HUDEP-2 (cell line): ENCODE data around the gene NT5DC3.
"Not testable (repeated sequence)": the region's sequence is repeated elsewhere in the genome, so short reads cannot be mapped to it uniquely, and the experiment has no call there.

Experiments used
- DNase-seq, 76 experiments: peaks; one replicate each; lab custom pipeline; 2025; ENCODE audit not compliant: unreplicated experiment in 76 of 76; lab: John Stamatoyannopoulos, UW

NT5DC3 gene

DNA sequence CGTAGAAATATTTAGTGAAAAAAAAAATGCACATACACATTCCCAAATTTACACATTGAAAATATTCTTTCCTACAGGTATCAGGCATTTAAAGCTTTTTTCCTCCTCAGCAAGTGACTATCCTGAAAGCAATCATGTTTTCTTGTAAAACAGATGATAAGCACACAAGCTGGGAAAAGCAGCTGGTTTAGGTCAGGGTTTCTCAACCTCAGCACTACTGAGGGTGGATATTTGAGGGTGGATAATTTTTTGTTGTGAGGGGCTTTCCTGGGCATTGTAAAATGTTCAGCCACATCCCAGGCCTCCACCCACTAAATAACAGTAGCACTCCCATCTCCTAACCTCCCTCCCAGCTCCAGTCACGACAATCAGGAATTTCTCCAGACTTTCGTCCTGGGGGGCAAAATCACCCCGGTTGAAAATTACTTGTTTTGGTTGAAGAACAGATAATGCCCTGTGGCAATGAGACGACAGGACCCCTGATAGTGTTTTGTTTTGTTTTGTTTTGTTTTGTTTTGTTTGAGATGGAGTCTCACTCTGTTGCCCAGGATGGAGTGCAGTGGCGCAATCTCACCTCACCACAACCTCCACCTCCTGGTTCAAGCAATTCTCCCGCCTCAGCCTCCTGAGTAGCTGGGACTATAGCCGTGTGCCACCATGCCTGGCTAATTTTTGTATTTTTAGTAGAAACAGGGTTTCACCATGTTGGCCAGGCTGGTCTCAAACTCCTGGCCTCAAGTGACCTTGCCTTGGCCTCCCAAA is 15.0 kb upstream of the NT5DC3 start:
- no peak for DNase-seq

DNA sequence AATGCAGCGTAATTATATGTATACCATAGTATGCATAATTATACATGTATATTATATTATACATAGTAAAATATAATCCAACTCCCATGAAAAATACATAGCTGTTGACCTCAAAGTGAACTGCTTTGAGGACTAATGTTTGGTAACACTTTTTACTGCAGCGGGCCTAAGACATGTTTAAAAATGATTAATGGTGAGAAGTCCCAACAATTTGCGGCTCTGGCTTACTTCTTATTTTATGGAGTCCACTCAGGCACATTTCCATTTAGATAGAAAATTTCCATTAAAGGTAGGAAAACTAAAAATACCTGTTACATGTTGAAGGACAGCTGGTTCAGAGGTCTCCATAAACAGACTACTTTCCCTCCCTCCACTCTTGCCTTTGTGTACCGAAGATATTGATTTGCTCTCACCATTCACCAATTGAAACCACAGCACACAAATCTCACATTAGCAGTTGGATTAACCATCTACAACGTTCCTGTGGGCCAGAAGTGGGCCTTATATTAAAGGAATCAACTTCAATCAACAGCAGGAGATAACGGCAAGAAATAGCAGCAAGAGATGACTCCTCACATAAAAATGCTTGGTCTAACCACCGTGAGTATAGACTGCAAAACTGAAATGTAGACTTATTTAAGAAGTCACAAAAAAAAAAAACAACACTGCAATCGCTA is 14.1 kb upstream of the NT5DC3 start:
- DNase-seq: no peak

DNA sequence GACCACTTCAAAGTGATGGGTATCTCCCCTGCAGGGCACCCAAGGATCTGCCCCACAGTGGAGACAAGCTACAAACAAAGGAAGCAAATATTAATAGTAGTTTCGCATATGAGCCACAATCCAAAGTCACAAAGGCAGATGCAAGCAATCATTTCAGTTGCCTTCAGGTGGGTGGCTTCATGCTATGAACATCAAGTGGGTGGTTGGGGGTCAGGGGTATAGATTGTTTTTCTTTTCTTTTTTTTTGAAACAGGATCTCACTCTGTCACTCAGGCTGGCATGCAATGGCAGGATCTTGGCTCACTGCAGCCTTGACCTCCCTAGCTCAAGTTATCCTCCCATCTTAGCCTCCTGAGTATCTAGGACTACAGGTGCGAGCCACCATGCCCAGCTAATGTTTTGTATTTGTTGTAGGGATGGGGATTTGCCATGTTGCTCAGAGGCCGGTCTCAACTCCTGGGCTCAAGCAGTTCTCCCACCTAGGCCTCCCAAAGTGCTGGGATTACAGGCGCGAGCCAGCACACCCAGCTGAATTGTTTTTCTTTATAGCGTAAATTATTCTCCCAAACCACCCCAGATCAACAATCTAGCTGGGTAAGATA is 13.4 kb upstream of the NT5DC3 start:
- DNase-seq: no peak

DNA sequence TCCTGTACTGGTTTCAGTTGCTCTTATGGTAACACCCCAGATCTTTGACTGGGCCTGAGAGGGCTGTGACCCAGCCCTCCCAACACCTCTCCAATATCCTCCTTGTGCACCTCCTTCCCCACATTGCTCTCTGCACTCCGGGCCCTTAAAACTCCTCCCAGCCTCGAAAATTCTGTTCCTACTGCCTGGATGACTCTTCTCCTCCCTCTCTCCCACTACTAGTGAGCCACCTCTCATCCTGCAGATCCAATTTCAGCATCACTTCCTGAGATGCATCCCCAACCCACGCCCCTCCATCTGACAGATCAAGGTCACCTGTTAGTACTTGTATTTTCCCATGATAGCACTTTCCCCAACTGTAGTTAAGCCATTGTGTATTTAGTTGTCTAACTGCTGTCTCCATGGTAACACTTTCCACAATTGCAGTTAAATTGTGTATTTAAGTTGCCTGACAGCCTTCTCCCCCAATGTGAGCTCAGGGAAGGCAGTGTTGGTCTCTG is 11.5 kb upstream of the NT5DC3 start:
- DNase-seq: no peak

DNA sequence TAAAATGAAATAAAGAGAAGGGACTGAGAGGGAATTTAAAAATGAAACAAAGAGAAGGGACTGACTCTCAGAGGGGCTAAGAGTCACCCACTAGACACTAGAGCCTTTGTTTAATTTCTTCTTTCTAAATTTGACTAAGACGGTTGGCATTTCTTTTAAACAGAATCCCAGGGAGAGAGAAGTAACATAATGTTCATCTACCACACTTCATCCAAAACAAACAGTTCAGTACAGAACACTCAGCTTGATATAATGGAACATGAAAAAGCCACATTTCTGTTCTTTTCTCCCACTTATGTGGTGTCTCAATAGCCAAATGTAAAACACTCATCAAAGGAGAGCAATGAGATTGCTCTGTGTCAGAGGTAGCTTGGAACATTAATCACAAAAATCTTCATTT is 10.1 kb upstream of the NT5DC3 start:
- no peak for DNase-seq

DNA sequence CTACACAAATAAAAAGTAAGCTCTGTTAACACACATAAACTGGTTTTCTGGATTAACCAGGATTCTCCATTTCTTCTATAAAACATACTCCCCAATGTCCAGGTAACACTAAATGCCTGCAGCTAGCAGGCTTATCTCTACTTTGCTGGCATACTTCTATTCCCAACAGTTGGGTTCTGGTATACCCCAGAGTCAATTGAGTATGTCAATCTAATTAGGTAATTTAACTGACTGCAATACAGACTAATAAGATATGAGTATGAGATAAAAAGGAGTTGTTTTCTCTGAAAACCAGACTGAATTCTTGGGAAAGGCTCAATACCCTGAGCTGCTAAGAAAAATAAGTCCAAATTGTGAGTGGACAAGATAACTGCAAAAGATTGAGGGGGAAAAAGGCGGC is 9.4 kb upstream of the NT5DC3 start:
- DNase-seq: no peak

DNA sequence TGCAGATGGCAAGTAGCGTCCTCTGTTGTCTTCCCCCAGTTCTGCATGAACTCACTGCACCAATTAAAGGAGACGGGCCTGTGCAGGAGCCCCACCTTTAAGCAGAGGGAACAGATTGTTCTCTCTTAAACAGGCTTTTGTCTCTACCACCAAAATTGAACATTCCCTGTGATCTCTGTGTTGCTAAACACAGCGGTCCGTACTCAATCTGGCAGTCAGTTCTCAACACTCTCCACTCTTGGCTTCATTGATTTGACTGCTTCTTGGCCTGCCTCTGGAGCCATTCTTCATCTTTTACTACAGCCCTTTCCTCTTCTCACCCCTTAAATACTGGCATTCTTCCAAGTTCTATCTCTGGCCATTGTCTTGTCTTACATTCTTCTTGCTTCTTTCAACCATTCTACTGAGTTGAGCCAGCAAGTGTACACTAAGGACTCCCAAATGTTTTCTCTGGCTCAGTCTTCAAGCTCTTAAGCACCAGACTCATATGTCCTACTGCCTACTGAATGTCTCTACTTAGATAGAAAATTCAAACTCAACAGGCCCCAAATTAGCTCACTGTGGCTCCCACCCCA is 8.0 kb upstream of the NT5DC3 start:
- DNase-seq: no peak

DNA sequence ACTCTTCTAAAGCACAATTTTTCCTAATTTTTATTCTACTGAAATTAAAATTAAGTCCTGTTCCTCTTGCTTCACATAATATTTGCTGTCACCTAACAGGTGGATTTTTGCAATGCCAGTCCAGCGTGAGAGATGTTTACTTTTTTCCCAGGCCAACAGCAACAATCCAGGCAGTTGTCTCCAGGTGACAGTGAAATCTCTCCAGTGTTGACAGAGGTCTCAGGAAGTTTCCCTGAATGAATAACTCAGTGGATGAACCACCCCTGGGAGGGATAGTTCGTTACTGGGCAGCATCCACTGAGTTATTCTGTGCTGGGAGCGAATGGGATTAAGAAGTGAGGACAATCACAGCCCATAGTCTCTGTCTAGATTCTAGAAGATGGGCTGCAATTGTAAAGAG is 7.1 kb upstream of the NT5DC3 start:
- no peak for DNase-seq

DNA sequence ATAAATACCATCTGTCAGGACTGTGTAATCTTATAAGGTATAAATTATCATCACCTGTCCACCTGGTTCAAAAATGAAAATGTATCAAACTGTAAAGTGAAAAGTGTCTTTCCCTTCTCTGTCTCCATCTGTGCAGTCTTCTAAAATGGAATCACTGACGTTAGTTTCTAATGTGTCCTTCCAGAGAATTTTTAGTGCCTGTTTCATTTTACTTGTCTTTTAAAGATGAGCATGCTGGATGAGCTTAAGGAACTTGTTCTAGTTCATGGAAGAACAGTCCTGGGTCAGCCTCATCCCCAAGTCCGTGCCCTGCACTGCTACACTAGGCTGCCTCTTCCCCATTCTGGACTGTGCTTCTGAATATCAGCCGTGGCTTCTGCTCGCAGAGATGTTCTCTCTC is 5.4 kb upstream of the NT5DC3 start:
- no peak for DNase-seq

DNA sequence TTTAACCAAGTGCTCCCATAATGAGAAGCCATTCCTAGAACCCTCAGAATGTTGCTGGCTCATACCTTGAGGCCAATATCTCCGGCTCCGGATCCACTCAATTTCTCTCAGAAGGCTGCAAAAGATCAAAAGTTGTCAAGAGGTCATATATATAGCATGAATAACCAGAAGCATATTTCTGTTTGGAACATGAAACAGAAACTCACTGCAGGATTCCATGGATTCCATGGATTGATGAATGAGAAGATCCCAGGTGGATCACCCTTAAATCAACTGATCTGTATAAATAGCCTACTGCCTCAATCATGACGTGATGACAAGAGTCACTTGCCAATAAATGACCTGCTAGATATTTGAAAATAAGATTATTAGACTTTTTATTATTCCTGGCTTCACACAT is 3.3 kb upstream of the NT5DC3 start:
- no peak for DNase-seq

DNA sequence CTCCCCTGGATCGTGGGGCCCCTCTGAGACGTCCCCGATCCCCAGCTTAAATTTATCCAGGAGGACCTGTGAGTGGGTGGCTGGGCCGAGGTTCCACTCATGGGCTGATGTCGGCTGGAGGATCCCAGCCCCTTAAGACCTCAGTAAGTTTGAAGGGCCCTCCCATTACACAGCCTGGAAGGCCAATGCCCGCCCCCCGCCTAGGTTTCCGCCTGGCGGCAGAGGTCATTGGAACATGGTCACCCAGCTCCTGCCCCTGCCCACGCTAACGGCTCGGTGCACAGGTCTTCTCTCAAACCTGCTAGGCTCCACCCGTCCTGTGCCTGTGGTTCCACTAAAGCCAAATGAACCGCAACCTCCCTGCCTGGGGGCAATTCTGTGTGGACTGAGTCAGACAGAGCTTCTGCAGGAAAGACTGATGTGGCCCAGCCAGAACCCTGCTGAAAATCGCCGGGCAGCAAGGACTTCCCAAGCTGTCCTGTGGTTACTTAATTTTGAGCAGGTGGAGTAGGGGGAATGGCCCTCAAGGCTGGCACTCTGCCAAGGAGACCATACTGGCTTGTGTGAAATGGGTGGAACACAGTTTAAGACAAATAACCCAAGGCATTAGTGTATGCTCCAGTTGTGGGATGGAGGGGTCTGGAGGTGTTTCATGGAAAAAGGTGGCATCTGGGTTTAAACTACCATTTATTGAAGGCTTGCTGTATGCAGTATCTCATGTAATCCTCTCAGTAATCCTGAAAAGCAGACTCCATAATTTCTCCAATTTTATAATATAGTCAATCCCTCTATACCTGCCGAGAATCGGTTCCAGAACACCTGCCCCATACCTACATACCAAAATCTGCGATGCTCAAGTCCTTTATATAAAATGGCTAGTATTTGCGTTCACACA is 903 bp upstream of the NT5DC3 start:
- DNase-seq: peak in 69 of 76 experiments; percentile 8 to 91 (median 56)

DNA sequence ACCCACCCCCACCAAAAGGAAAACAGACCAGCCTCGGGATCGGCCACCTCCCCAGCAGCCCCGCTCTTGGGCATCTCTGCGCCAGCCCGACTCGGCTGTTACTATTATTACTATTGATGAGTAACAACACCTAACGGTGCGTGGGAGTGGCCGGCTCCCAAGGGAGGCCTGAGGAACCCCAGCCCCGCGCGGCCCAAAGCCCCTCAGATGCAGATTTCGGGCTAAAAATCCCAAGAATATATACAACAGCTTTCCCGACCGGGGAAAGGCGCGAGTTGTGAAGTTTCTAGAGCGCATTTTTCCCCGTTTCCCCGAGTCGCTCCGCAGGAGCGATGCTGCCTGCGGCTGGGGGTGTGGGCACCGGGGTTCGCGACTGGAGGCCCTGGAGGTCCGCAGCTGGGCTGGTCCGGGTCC is 565 bp downstream of the NT5DC3 start:
- peak in 15 of 76 experiments; percentile 3 to 41 (median 16) for DNase-seq

DNA sequence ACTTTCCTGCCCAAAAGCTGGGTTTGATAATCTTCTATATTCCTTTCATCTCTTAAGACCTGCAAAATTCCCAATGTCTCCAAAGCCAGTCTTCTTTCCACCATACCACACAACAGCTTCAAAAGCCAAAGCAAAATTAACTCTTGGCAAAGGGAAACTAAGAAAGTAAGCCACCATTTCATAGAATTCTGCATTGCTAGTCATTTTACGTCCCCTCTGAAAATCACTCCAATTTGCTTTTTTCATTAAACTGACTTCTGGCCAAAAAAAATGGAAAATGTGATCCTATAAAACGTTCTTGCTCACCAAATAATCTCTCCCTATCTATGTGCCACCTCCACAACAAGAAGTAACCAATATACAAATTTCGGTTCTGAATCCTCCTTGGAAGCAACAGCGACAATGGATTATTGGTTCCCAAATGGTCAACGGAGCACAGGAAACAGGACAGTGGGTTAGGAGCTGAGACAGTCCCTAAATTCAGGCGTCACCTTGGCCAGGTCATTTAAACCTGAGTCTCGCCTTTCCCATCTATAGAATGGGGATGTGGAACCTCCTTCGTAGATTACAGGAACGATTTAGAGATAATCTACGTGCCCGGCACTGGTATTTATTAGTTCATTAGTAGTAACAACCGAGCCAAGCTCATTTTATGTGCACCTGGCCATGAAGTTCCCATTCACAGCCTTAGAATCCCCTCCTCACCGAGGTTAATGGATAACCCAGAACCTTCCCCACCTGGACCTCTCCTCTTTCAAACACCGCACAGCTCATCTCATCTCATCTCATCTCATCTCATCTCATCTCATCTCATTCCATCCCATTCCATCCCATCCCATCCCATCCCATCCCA is 1.2 kb downstream of the NT5DC3 start:
- DNase-seq: no peak

DNA sequence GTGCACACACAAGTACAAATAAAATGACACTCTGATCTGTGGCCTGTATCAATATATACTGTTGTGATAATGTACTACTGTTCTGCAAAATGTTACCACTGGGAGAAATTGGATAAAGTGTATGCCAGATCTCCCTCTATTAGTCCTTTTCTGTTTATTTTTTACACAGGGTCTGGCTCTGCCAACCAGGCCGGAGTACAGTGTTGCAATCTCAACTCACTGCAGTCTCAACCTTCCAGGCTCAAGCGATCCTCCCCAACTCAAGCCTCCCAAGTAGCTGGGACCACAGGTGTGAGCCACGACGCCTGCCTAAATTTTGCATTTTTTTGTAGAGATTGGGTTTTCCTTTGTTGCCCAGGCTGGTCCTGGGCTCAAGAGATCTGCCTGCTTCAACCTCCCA is 1.9 kb downstream of the NT5DC3 start:
- DNase-seq: no peak

DNA sequence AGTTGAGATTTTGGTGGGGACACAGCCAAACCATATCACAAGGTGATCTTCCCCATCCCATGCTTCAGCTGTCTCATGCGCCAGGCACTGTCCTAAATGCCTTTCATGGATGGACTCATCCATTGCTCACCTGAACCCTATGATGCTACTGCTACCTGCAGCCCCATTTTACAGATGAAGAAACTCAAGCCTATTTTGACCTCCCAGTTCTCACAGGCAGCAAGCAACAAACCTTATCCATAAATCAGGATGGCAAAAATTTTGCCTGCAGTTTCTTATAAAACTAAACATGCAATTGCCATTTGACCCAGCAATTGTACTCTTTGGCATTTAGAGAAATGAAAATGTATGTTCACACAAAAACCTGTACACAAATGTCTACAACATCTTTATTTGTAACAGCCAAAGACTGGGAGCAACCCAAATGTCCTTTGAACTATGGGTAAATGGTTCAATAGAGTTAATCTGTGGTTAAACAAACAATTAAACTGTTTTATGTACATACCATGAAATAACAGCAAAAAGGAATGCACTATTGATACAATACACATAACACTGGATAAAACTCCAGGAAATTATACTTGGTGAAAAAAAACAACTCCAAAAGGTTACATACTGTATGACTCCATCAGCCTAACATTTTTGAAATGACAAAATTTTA is 2.6 kb downstream of the NT5DC3 start:
- no peak for DNase-seq

DNA sequence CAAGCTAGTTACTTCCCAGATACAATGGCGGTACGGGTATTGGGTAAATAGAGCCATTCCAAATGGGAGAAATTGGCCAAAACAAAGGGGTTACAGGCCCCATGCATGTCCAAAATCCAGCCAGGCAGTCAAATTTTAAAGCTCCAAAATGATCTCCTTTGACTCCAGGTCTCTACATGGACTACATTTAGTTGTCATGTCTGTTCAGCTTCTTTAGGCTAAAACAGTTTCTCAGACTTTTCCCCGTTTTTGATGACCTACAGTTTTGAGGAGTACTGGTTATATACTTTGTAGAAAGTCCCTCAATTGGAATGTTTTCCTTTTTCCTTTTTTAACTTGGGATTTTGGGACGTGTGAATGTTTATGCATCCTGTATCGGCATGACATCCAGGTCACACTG is 4.7 kb downstream of the NT5DC3 start:
- DNase-seq: no peak

DNA sequence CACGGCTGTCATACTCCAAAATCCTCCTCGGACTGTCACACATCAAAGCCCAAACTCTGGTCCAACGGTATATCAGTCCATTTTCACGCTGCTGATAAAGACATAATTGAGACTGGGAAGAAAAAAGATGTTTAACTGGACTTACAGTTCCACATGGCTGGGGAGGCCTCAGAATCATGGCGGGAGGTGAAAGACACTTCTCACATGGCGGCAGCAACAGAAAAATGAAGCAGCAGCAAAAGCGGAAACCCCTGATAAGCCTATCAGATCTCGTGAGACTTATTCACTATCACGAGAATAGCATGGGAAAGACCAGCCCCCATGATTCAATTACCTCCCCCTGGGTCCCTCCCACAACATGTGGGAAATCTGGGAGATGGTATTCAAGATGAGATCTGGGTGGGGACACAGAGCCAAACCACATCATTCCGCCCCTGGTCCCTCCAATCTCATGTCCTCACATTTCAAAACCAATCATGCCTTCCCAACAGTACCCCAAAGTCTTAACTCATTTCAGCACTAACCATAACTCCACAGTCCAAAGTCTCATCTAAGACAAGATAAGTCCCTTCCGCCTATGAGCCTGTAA is 5.2 kb downstream of the NT5DC3 start:
- not testable (repeated sequence) for DNase-seq

DNA sequence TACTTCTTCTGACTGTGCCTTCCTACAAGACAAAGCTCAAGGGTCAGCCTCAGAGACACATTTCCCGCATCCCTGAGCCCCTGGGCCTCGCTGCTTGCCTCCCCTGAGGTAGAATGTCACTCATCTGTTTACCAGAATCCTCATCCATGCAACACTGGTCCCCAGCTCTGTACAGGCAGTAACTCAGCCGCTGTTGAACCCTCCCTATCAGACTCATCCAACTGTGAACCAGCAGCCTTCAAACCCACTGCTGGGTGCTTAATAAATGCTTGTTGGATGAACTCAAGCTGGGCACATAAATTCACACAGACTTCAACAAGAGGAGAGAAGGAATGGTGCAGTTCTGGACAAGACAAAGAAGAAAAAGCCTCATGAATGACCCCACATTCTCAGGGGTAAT is 6.1 kb downstream of the NT5DC3 start:
- no peak for DNase-seq

DNA sequence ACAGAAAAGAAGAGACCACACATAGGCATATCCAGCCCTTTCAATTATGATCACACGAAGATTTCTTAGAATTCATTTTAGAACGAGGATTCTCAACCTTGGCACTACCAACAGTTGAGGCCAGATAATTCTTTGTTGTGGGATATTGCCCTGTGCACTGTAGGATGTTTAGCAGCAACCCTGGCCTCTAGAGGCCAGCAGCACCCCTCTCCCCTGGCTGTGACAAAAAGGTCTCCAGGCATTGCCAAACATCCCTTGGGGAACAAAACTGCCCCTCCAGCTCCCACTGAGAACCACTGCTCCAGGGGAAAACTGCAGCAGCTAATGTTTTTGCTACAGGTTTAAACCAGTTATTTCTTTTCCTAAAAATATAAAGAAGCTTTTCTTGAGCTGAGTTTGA is 7.1 kb downstream of the NT5DC3 start:
- DNase-seq: no peak
